Hypothalamus (tissue), 51 donors: Measurements from ENCODE around the gene SNAP91.
A peak's percentile ranks its signal among the peaks of the same experiment; 100 is the strongest.
"Not testable (repeated sequence)": the region's sequence is repeated elsewhere in the genome, so short reads cannot be mapped to it uniquely, and the experiment has no call there.

Experiments
- DNase-seq, 51 donors: peaks; one replicate each; lab custom pipeline; 2025; lab: John Stamatoyannopoulos, UW

Gene SNAP91

GRCh38 chr6:83636800-83637199 lies 72.1 kb downstream of the SNAP91 start:
- DNase-seq: no peak

GRCh38 chr6:83633609-83634008 lies 75.3 kb downstream of the SNAP91 start:
- DNase-seq: no peak

- no peak for DNase-seq
These were observed 75.8 kb downstream of the SNAP91 start for GRCh38 chr6:83633149-83633548.

GRCh38 chr6:83629908-83630307 lies 79.0 kb downstream of the SNAP91 start:
- not testable (repeated sequence) for DNase-seq

GRCh38 chr6:83615025-83615999 lies 93.6 kb downstream of the SNAP91 start:
- DNase-seq: peak in 3 of 51 donors; percentile 8 to 19 (median 12)

GRCh38 chr6:83613378-83613777 lies 95.5 kb downstream of the SNAP91 start:
- DNase-seq: no peak

GRCh38 chr6:83609248-83609647 lies 99.7 kb downstream of the SNAP91 start:
- no peak for DNase-seq

- no peak for DNase-seq
These were observed 103.4 kb downstream of the SNAP91 start for GRCh38 chr6:83605517-83605916.

- DNase-seq: no peak
These were observed 105.3 kb downstream of the SNAP91 start for GRCh38 chr6:83603551-83603950.

- DNase-seq: no peak
These were observed 107.8 kb downstream of the SNAP91 start for GRCh38 chr6:83601119-83601518.

GRCh38 chr6:83600459-83600858 lies 108.4 kb downstream of the SNAP91 start:
- DNase-seq: no peak

GRCh38 chr6:83597511-83597910 lies 111.4 kb downstream of the SNAP91 start:
- peak in 1 of 51 donors; percentile 5 for DNase-seq

- DNase-seq: peak in 2 of 51 donors; percentile 2 to 7
These were observed 111.8 kb downstream of the SNAP91 start for GRCh38 chr6:83597051-83597450.

GRCh38 chr6:83594941-83595340 lies 114.0 kb downstream of the SNAP91 start:
- DNase-seq: no peak

- DNase-seq: no peak
These were observed 115.5 kb downstream of the SNAP91 start for GRCh38 chr6:83593395-83593785.

GRCh38 chr6:83592770-83593394 lies 116.0 kb downstream of the SNAP91 start:
- no peak for DNase-seq

GRCh38 chr6:83590416-83590815 lies 118.5 kb downstream of the SNAP91 start:
- no peak for DNase-seq

- no peak for DNase-seq
These were observed 119.8 kb downstream of the SNAP91 start for GRCh38 chr6:83589076-83589475.

- no peak for DNase-seq
These were observed 130.8 kb downstream of the SNAP91 start for GRCh38 chr6:83578057-83578456.

- no peak for DNase-seq
These were observed 134.1 kb downstream of the SNAP91 start for GRCh38 chr6:83574783-83575182.

GRCh38 chr6:83571663-83572185 lies 137.2 kb downstream of the SNAP91 start:
- DNase-seq: not testable (repeated sequence)

- no peak for DNase-seq
These were observed 149.9 kb downstream of the SNAP91 start for GRCh38 chr6:83558975-83559374.
